Measurements from ENCODE around the gene SLC45A1. TPM values are rescaled to one million over a fixed set of nuclear protein-coding genes. Genes with fewer than 3 reads are reported as not detected.

Gene SLC45A1
- total RNA-seq, 2 experiments from 2014 or later: 0.88 to 0.98 TPM

DNA sequence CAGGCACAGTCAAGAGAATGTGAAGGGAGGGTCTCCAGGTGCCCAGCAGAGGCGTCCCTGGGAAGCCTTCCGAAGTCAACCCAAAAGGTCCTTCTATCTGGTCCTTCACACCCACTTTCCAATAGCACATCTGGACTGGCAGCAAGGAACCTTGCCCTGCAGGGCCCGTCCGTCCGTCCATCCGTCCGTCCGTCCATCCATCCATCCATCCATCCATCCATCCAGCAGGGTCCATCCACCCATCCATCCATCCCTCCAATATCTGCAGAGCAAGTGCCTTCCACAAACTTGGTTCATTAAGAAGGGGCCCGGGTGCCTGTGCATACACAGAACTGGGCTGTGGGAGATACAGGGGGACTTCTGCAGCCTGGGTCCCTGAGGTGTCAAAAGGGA lies 31.6 kb downstream of the SLC45A1 start:
- peaks cover 5% of the 10 kb centered on the region for H3K4me1 Mint-ChIP-seq (ENCODE audit: low read depth)
- Histone ChIP-seq H3K4me1 (ENCODE audit: insufficient read depth, low read length) (peaks cover 6% of the 10 kb centered on the region), H3K27me3 (ENCODE audit: control insufficient read depth in 1 of 2, insufficient read depth in 2 of 2, low read length in 2 of 2) (no peaks in the 10 kb centered on the region), H3K27ac (ENCODE audit: low read depth in 1 of 2, low read length in 2 of 2) (no peak overlapping the region), H3K9me3 (ENCODE audit: control insufficient read depth in 1 of 2, insufficient read depth in 1 of 2, low read length in 2 of 2) (no peaks in the 10 kb centered on the region), H3K4me3 (ENCODE audit: low read length) (no peak overlapping the region), H3K36me3 (ENCODE audit: insufficient read depth, low read length) (peaks cover 12% of the 10 kb centered on the region)
- no peak overlapping the region for H3K27ac Mint-ChIP-seq
- H3K4me3 Mint-ChIP-seq: no peak overlapping the region
- CTCF ChIA-PET: interaction anchor here (1.1 to 4.8 kb wide), 4 partner anchors 318 to 337 kb away, joined by 3 to 31 read pairs (median 12); no protein-coding TSS in a partner anchor
- no peaks in the 10 kb centered on the region for H3K27me3 Mint-ChIP-seq
- DNase-seq (no peak), ATAC-seq (ENCODE audit: poor library complexity) (no peak)
- TF ChIP-seq, protein P1, sequence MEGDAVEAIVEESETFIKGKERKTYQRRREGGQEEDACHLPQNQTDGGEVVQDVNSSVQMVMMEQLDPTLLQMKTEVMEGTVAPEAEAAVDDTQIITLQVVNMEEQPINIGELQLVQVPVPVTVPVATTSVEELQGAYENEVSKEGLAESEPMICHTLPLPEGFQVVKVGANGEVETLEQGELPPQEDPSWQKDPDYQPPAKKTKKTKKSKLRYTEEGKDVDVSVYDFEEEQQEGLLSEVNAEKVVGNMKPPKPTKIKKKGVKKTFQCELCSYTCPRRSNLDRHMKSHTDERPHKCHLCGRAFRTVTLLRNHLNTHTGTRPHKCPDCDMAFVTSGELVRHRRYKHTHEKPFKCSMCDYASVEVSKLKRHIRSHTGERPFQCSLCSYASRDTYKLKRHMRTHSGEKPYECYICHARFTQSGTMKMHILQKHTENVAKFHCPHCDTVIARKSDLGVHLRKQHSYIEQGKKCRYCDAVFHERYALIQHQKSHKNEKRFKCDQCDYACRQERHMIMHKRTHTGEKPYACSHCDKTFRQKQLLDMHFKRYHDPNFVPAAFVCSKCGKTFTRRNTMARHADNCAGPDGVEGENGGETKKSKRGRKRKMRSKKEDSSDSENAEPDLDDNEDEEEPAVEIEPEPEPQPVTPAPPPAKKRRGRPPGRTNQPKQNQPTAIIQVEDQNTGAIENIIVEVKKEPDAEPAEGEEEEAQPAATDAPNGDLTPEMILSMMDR (IDR thresholded peaks at IDR 0.05): no peak
- peaks cover 18% of the 10 kb centered on the region for H3K36me3 Mint-ChIP-seq (ENCODE audit: low read depth)
- intact Hi-C loops (cut with DNase I, micrococcal nuclease): loop anchor here (1.0 to 2.0 kb wide), 4 partner anchors 35 to 367 kb away; no protein-coding TSS in a partner anchor
- H3K9me3 Mint-ChIP-seq: no peaks in the 10 kb centered on the region
- POLR2A ChIA-PET: interaction anchor here (1.0 to 3.7 kb wide), 2 partner anchors 318 to 334 kb away, joined by 3 to 11 read pairs; no protein-coding TSS in a partner anchor

DNA sequence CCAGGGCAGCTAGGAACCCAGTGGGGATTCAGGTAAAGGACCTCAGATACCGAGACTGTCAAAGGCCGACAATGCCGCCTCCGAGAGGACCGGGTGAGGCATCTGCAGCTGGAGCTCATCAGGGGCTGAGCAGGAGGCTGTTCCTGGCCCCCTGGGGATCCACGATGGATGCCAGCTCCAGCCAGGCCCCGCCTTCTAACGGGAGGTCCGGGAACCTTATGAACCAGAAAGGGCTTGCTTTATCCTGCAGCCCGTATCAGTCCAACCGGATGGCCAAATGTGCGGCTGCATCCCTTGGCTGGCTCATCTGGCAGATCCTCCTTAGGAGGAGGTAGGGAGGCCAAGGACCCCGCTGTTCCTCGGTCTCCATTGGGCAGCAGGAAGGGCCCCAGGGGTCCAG lies 32.0 kb downstream of the SLC45A1 start:
- peaks cover 5% of the 10 kb centered on the region for H3K4me1 Mint-ChIP-seq (ENCODE audit: low read depth)
- peak in 1 of 14 experiments; percentile 27 for DNase-seq
- H3K4me1 ChIP-seq (ENCODE audit: insufficient read depth, low read length): peaks cover 6% of the 10 kb centered on the region
- no peaks in the 10 kb centered on the region for H3K27me3 Mint-ChIP-seq
- H3K9me3 Mint-ChIP-seq: no peaks in the 10 kb centered on the region
- H3K9me3 ChIP-seq (ENCODE audit: control insufficient read depth in 1 of 2, insufficient read depth in 1 of 2, low read length in 2 of 2): no peaks in the 10 kb centered on the region
- no peak overlapping the region for H3K4me3 Mint-ChIP-seq
- no peak overlapping the region for H3K27ac Mint-ChIP-seq
- POLR2A ChIA-PET: interaction anchor here (0.6 to 3.7 kb wide), 3 partner anchors 335 to 507 kb away, joined by 3 to 11 read pairs (median 3); no protein-coding TSS in a partner anchor
- intact Hi-C loops (cut with DNase I, micrococcal nuclease): loop anchor here (1.0 to 2.0 kb wide), 4 partner anchors 35 to 368 kb away; no protein-coding TSS in a partner anchor
- H3K36me3 Mint-ChIP-seq (ENCODE audit: low read depth): peaks cover 23% of the 10 kb centered on the region
- H3K27me3 ChIP-seq (ENCODE audit: control insufficient read depth in 1 of 2, insufficient read depth in 2 of 2, low read length in 2 of 2): no peaks in the 10 kb centered on the region
- peaks cover 17% of the 10 kb centered on the region for H3K36me3 ChIP-seq (ENCODE audit: insufficient read depth, low read length)
- no peak overlapping the region for H3K4me3 ChIP-seq (ENCODE audit: low read length)
- CTCF ChIA-PET: interaction anchor here (4.8 kb wide), 1 partner anchor 334 kb away, joined by 31 read pairs; no protein-coding TSS in a partner anchor
- ATAC-seq (ENCODE audit: poor library complexity): no peak
- no peak overlapping the region for H3K27ac ChIP-seq (ENCODE audit: low read depth in 1 of 2, low read length in 2 of 2)
- TF ChIP-seq, protein P1 (IDR thresholded peaks at IDR 0.05): no peak

DNA sequence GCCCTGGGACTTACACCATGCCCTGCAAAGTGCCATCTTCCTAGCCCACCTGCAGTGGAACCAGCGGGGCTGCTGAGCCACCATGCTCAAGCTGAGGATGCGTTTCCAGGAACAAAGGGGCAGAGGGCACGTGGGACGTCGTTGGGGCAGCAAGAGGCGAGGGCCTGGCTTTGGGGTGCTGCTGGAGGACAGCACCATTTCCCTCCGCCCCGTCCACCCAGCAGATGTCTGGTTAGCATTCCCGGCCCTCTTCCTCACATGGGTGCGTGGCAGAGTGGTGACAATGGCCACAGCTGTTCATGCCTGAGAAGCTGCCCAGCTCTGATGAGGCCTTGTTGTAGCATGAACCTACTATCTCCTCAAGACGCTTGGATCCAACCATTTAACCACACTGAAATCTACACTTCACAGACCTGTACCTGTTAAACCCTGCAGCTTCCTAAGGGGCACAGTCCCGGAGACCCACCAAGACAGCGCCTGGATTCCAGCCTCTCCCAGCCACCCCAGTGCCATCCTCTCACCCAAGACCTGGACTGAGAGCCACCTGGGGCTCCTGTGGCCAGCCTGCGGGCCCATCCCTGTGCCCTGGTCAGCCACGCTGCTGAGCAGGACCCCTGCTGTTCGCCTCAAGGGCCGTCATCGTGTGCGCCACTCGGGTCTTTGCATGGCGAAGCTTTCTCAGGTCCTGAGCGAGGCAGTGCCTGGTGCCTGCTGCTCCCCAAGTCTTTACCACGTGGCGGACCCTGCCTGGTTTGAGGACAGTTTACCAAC lies 33.2 kb downstream of the SLC45A1 start:
- intact Hi-C loops (cut with DNase I, micrococcal nuclease): no loop called here
- no peaks in the 10 kb centered on the region for H3K27me3 ChIP-seq (ENCODE audit: control insufficient read depth in 1 of 2, insufficient read depth in 2 of 2, low read length in 2 of 2)
- peaks cover 34% of the 10 kb centered on the region for H3K36me3 Mint-ChIP-seq (ENCODE audit: low read depth)
- H3K9me3 ChIP-seq (ENCODE audit: control insufficient read depth in 1 of 2, insufficient read depth in 1 of 2, low read length in 2 of 2): no peaks in the 10 kb centered on the region
- peak overlapping the region; percentile 61 for H3K27ac Mint-ChIP-seq
- H3K4me3 ChIP-seq (ENCODE audit: low read length): no peak overlapping the region
- H3K4me3 Mint-ChIP-seq: no peak overlapping the region
- ChIA-PET POLR2A (interaction anchor here (3.7 kb wide), 1 partner anchor 336 kb away, joined by 11 read pairs; no protein-coding TSS in a partner anchor), CTCF (interaction anchor here (0.7 to 4.8 kb wide), 3 partner anchors 335 to 376 kb away, joined by 3 to 31 read pairs (median 3); no protein-coding TSS in a partner anchor)
- peaks cover 6% of the 10 kb centered on the region for H3K4me1 ChIP-seq (ENCODE audit: insufficient read depth, low read length)
- H3K36me3 ChIP-seq (ENCODE audit: insufficient read depth, low read length): peaks cover 29% of the 10 kb centered on the region
- ATAC-seq (ENCODE audit: poor library complexity) (no peak), DNase-seq (peak in 1 of 14 experiments; percentile 22)
- TF ChIP-seq, protein P1 (IDR thresholded peaks at IDR 0.05): no peak
- no peak overlapping the region for H3K27ac ChIP-seq (ENCODE audit: low read depth in 1 of 2, low read length in 2 of 2)
- no peaks in the 10 kb centered on the region for H3K27me3 Mint-ChIP-seq
- peaks cover 5% of the 10 kb centered on the region for H3K4me1 Mint-ChIP-seq (ENCODE audit: low read depth)
- H3K9me3 Mint-ChIP-seq: no peaks in the 10 kb centered on the region
